NCI-H146 (cell line): ENCODE data around the gene ABCA7.

Experiments used
- DNase-seq: peaks from one replicate; lab custom pipeline; 2025; lab: John Stamatoyannopoulos, UW

The ABCA7 gene

GRCh38 chr19:1004204-1004802 is 35.6 kb upstream of the ABCA7 start:
- DNase-seq: no peak

- DNase-seq: no peak
Measured at GRCh38 chr19:1004803-1005664, 34.9 kb upstream of the ABCA7 start.

- DNase-seq: no peak
Measured at GRCh38 chr19:1006711-1007398, 33.1 kb upstream of the ABCA7 start.

GRCh38 chr19:1007399-1008251 is 32.3 kb upstream of the ABCA7 start:
- no peak for DNase-seq

GRCh38 chr19:1008268-1009040 is 31.5 kb upstream of the ABCA7 start:
- no peak for DNase-seq

- no peak for DNase-seq
Measured at GRCh38 chr19:1009041-1009980, 30.6 kb upstream of the ABCA7 start.

GRCh38 chr19:1009981-1010538 is 29.8 kb upstream of the ABCA7 start:
- no peak for DNase-seq

- no peak for DNase-seq
Measured at GRCh38 chr19:1010586-1011510, 29.1 kb upstream of the ABCA7 start.

- DNase-seq: no peak
Measured at GRCh38 chr19:1011831-1012333, 28.0 kb upstream of the ABCA7 start.

- DNase-seq: no peak
Measured at GRCh38 chr19:1012334-1012733, 27.6 kb upstream of the ABCA7 start.

- DNase-seq: no peak
Measured at GRCh38 chr19:1013218-1013617, 26.7 kb upstream of the ABCA7 start.

- DNase-seq: no peak
Measured at GRCh38 chr19:1014161-1015060, 25.5 kb upstream of the ABCA7 start.

- no peak for DNase-seq
Measured at GRCh38 chr19:1015061-1015781, 24.7 kb upstream of the ABCA7 start.

- no peak for DNase-seq
Measured at GRCh38 chr19:1015782-1016646, 23.9 kb upstream of the ABCA7 start.

- no peak for DNase-seq
Measured at GRCh38 chr19:1016647-1017114, 23.2 kb upstream of the ABCA7 start.
